HCT116 (cell line): ENCODE results near the gene MSANTD4. TPM values are rescaled to one million over a fixed set of nuclear protein-coding genes. Genes with fewer than 3 reads are reported as not detected.

Experiments
- ATAC-seq: fragments of 200-7000 bp; cut with Tn5 transposase; 2 replicates; pipeline ENCODE4 v1.9.1; 2020; ENCODE audit warnings: mild to moderate bottlenecking, moderate library complexity
- BruUV-seq: library from RNA; stranded (reverse); fragments of 400-500 nt; replicated peaks from 2 replicates; lab custom pipeline; 2021; lab: Mats Ljungman, UMichigan
- CTCF ChIA-PET: fragments of 300-600 bp; sonication (Branson Sonifier 250); formaldehyde crosslinking; loops from one replicate; lab custom pipeline; 2021; ENCODE audit warnings: antibody characterized with exemption; lab: Charles Lee
- POLR2A ChIA-PET: fragments of 300-600, 350-600 bp; sonication (Branson Sonifier 250); formaldehyde crosslinking; loops from one replicate; lab custom pipeline; 2021; ENCODE audit warnings: antibody characterized with exemption; lab: Charles Lee
- RAD21 ChIA-PET, 2 experiments: fragments of 300-600 bp; sonication (Branson Sonifier 250); formaldehyde crosslinking; loops; one replicate each; lab custom pipeline; 2023; ENCODE audit warnings: low total read pairs in 2 of 2; ENCODE audit not compliant: uncharacterized antibody in 2 of 2, unreplicated experiment in 2 of 2, low non-redundant PET in 1 of 2; lab: Charles Lee
- DNase-seq: peaks from one replicate; pipeline ENCODE4 v3.0.0-alpha.2; 2010; ENCODE audit warnings: low read depth, low spot score
- H2AFZ ChIP-seq: fragments of 200-600 bp; shearing (Covaris generic), sonication (generic); 2 replicates; pipeline ENCODE4 v1.6.1; 2017; ENCODE audit warnings: low read depth, mixed run types, mixed read lengths, antibody characterized with exemption, low read length; ENCODE audit not compliant: poor library complexity, severe bottlenecking
- H3K27ac ChIP-seq: 2 replicates; pipeline ENCODE4 v1.5.1; 2012; ENCODE audit warnings: low read depth, low read length
- H3K27me3 ChIP-seq: fragments of 200-600 bp; sonication (generic); 2 replicates; pipeline ENCODE4 v1.6.1; 2016; ENCODE audit warnings: mixed run types, low read length, mixed read lengths; ENCODE audit not compliant: insufficient read depth
- H3K36me3 ChIP-seq, 2 experiments: fragments of 200-500 bp in 1 of 2; fragments of 200-600 bp in 1 of 2; sonication (Bioruptor generic) in 1 of 2; sonication (generic) in 1 of 2; 2 replicates each; pipeline versions ENCODE4 v1.5.1 to v1.6.1; 2014 to 2016; ENCODE audit warnings: low read length in 2 of 2, inconsistent platforms in 1 of 2, mixed read lengths in 1 of 2, mixed run types in 1 of 2; ENCODE audit not compliant: insufficient read depth in 2 of 2, control insufficient read depth in 1 of 2
- H3K4me1 ChIP-seq, 2 experiments: fragments of 200-600 bp in 1 of 2; sonication (generic) in 1 of 2; 2 replicates each; pipeline versions ENCODE4 v1.5.1 to v1.6.1; 2012 to 2017; ENCODE audit warnings: low read length in 2 of 2, inconsistent platforms in 1 of 2, mild to moderate bottlenecking in 1 of 2, mixed read lengths in 1 of 2, mixed run types in 1 of 2, moderate library complexity in 1 of 2; ENCODE audit not compliant: insufficient read depth in 2 of 2, control insufficient read depth in 1 of 2
- H3K4me2 ChIP-seq: fragments of 200-600 bp; sonication (generic); 2 replicates; pipeline ENCODE4 v1.6.1; 2017; ENCODE audit warnings: mixed run types, low read length, mixed read lengths
- H3K4me3 ChIP-seq, 2 experiments: fragments of 200-600 bp in 1 of 2; sonication (generic) in 1 of 2; replicated peaks in 1 of 2; 2 replicates each; pipeline ENCODE4 v1.5.1; 2011 to 2016; ENCODE audit warnings: low read length in 2 of 2, control low read depth in 1 of 2, low read depth in 1 of 2, mild to moderate bottlenecking in 1 of 2, mixed read lengths in 1 of 2, mixed run types in 1 of 2
- H3K79me2 ChIP-seq: fragments of 200-600 bp; sonication (generic); 2 replicates; pipeline ENCODE4 v1.6.1; 2017; ENCODE audit warnings: mild to moderate bottlenecking, mixed run types, low read length, moderate library complexity, mixed read lengths; ENCODE audit not compliant: insufficient read depth
- H3K9ac ChIP-seq: fragments of 200-600 bp; sonication (generic); 2 replicates; pipeline ENCODE4 v1.6.1; 2016; ENCODE audit warnings: low read length, mixed read lengths
- H3K9me2 ChIP-seq: fragments of 200-600 bp; sonication (generic), shearing (Covaris generic); 2 replicates; pipeline ENCODE4 v1.6.1; 2017; ENCODE audit warnings: mixed run types, mild to moderate bottlenecking, moderate library complexity; ENCODE audit not compliant: insufficient read depth
- H3K9me3 ChIP-seq, 2 experiments: fragments of 200-500 bp in 1 of 2; fragments of 200-600 bp in 1 of 2; sonication (Bioruptor generic) in 1 of 2; sonication (generic) in 1 of 2; 2 replicates each; pipeline ENCODE4 v1.6.1; 2014 to 2017; ENCODE audit warnings: low read length in 2 of 2, mixed read lengths in 2 of 2, inconsistent platforms in 1 of 2, low read depth in 1 of 2, mild to moderate bottlenecking in 1 of 2, mixed run types in 1 of 2, moderate library complexity in 1 of 2; ENCODE audit not compliant: control insufficient read depth in 1 of 2, insufficient read depth in 1 of 2
- H4K20me1 ChIP-seq: fragments of 200-600 bp; sonication (generic), shearing (Covaris generic); 2 replicates; pipeline ENCODE4 v1.6.1; 2017; ENCODE audit warnings: mixed run types, mild to moderate bottlenecking, moderate library complexity; ENCODE audit not compliant: insufficient read depth
- CEBPB ChIP-seq: IDR thresholded peaks from 2 replicates; pipeline ENCODE4 v1.6.1; 2012; ENCODE audit warnings: low read depth
- ELF1 ChIP-seq: IDR thresholded peaks from 2 replicates; pipeline ENCODE4 v1.6.1; 2012; ENCODE audit warnings: low read depth, borderline replicate concordance
- EZH2 ChIP-seq: fragments of 200-600 bp; sonication (generic); IDR thresholded peaks from 2 replicates; pipeline ENCODE4 v1.6.1; 2017; ENCODE audit warnings: antibody characterized with exemption, mixed run types
- EZH2phosphoT487 ChIP-seq: fragments of 200-600 bp; IDR thresholded peaks from 2 replicates; pipeline ENCODE4 v1.6.1; 2018; ENCODE audit warnings: antibody characterized with exemption, borderline replicate concordance
- JUND ChIP-seq: IDR thresholded peaks from 2 replicates; pipeline ENCODE4 v1.6.1; 2012
- POLR2AphosphoS5 ChIP-seq: IDR thresholded peaks from 2 replicates; pipeline ENCODE4 v1.6.1; 2011; ENCODE audit warnings: mild to moderate bottlenecking, low read depth, low read length, moderate library complexity
- SIN3A ChIP-seq: IDR thresholded peaks from 2 replicates; pipeline ENCODE4 v1.6.1; 2012; ENCODE audit warnings: low read depth
- SRF ChIP-seq: IDR thresholded peaks from 2 replicates; pipeline ENCODE4 v1.6.1; 2012; ENCODE audit warnings: low read depth
- TCF7L2 ChIP-seq: IDR thresholded peaks from 2 replicates; pipeline ENCODE4 v1.7.0; 2011; ENCODE audit warnings: borderline replicate concordance, inconsistent platforms; ENCODE audit not compliant: insufficient read depth, insufficient read length; ENCODE audit errors: extremely low read depth
- ZNF274 ChIP-seq: fragments of 200-500 bp; sonication (Bioruptor generic); IDR thresholded peaks from 2 replicates; pipeline ENCODE4 v1.6.1; 2014; ENCODE audit warnings: mild to moderate bottlenecking, low read depth, low read length, inconsistent platforms
- intact Hi-C: fragments of 100-400 bp; cut with micrococcal nuclease; formaldehyde crosslinking; loops from 2 replicates; pipeline ENCODE4 v1.10.0; 2022
- total RNA-seq: library from RNA; stranded (reverse); gene quantifications from one replicate; pipeline ENCODE4 v1.2.1, GENCODE V29; 2021; ENCODE audit not compliant: unreplicated experiment
- TF ChIP-seq, protein P1 (sequence below): IDR thresholded peaks from 2 replicates; pipeline ENCODE4 v1.6.1; 2012
- TF ChIP-seq, protein P2 (sequence below): IDR thresholded peaks from 2 replicates; pipeline ENCODE4 v1.6.1; 2011; ENCODE audit warnings: mild to moderate bottlenecking, low read length, moderate library complexity; ENCODE audit not compliant: insufficient replicate concordance; ENCODE audit errors: extremely low read depth
- TF ChIP-seq, protein P3 (sequence below), 3 experiments: fragments of 200-600 bp in 1 of 3; sonication (generic) in 1 of 3; IDR thresholded peaks in 2 of 3; conservative IDR thresholded peaks in 1 of 3; 2 replicates each; pipeline ENCODE4 v1.5.1; 2012 to 2017; ENCODE audit warnings: low read depth in 2 of 3, low read length in 2 of 3, antibody characterized with exemption in 1 of 3, borderline replicate concordance in 1 of 3, control low read depth in 1 of 3, mild to moderate bottlenecking in 1 of 3, mixed read lengths in 1 of 3, mixed run types in 1 of 3, moderate library complexity in 1 of 3; ENCODE audit not compliant: insufficient read depth in 1 of 3

The MSANTD4 gene
- total RNA-seq, 1 experiment from 2014 or later, result 15.7 TPM

GRCh38 chr11:106022795-106023275 is 795 bp upstream of the MSANTD4 start:
- intact Hi-C loops, result loop anchor here (2.0 kb wide), 1 partner anchor 54 kb away; the partner anchor contains the start of genes AASDHPPT and KBTBD3
- no peaks in the 10 kb centered on the region for H3K36me3 ChIP-seq
- H3K9me3 ChIP-seq, result no peaks in the 10 kb centered on the region
- POLR2A ChIA-PET, result interaction anchor here (0.8 kb wide), 1 partner anchor 129 kb away, joined by 3 read pairs; no protein-coding TSS in a partner anchor
- CTCF ChIA-PET, result no interaction called here
- peak overlapping the region; percentile 73 for H3K4me2 ChIP-seq
- H2AFZ ChIP-seq, result peak overlapping the region; percentile 59
- H3K9me2 ChIP-seq, result no peaks in the 10 kb centered on the region
- H3K27me3 ChIP-seq, result no peaks in the 10 kb centered on the region
- TSS peak; percentile 98 for BruUV-seq
- H3K9ac ChIP-seq, result peak overlapping the region; percentile 43
- TF ChIP-seq SRF (no peak), JUND (no peak), TCF7L2 (no peak), CEBPB (no peak), EZH2phosphoT487 (no peak), EZH2 (no peak), POLR2AphosphoS5 (no peak), ZNF274 (no peak), SIN3A (no peak), ELF1 (no peak)
- TF ChIP-seq, protein P1, sequence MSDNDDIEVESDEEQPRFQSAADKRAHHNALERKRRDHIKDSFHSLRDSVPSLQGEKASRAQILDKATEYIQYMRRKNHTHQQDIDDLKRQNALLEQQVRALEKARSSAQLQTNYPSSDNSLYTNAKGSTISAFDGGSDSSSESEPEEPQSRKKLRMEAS, result no peak
- TF ChIP-seq, protein P2, sequence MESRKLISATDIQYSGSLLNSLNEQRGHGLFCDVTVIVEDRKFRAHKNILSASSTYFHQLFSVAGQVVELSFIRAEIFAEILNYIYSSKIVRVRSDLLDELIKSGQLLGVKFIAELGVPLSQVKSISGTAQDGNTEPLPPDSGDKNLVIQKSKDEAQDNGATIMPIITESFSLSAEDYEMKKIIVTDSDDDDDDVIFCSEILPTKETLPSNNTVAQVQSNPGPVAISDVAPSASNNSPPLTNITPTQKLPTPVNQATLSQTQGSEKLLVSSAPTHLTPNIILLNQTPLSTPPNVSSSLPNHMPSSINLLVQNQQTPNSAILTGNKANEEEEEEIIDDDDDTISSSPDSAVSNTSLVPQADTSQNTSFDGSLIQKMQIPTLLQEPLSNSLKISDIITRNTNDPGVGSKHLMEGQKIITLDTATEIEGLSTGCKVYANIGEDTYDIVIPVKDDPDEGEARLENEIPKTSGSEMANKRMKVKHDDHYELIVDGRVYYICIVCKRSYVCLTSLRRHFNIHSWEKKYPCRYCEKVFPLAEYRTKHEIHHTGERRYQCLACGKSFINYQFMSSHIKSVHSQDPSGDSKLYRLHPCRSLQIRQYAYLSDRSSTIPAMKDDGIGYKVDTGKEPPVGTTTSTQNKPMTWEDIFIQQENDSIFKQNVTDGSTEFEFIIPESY, result no peak
- TF ChIP-seq, protein P3, sequence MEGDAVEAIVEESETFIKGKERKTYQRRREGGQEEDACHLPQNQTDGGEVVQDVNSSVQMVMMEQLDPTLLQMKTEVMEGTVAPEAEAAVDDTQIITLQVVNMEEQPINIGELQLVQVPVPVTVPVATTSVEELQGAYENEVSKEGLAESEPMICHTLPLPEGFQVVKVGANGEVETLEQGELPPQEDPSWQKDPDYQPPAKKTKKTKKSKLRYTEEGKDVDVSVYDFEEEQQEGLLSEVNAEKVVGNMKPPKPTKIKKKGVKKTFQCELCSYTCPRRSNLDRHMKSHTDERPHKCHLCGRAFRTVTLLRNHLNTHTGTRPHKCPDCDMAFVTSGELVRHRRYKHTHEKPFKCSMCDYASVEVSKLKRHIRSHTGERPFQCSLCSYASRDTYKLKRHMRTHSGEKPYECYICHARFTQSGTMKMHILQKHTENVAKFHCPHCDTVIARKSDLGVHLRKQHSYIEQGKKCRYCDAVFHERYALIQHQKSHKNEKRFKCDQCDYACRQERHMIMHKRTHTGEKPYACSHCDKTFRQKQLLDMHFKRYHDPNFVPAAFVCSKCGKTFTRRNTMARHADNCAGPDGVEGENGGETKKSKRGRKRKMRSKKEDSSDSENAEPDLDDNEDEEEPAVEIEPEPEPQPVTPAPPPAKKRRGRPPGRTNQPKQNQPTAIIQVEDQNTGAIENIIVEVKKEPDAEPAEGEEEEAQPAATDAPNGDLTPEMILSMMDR (IDR thresholded peaks at IDR 0.05 in 2 of 3, conservative IDR thresholded peaks at IDR 0.05 in 1 of 3; ENCODE audit: borderline replicate concordance in 1 of 3, insufficient read depth in 1 of 3, low read depth in 2 of 3, low read length in 2 of 3), result no peak
- peak overlapping the region; percentile 61 for H3K27ac ChIP-seq
- peaks cover 41% of the 10 kb centered on the region for H3K79me2 ChIP-seq
- RAD21 ChIA-PET, result no interaction called here
- peak overlapping the region; percentile 85 to 86 for H3K4me3 ChIP-seq
- no peaks in the 10 kb centered on the region; the same call in 1 of the 2 replicates for H4K20me1 ChIP-seq
- H3K4me1 ChIP-seq, result peaks cover 14 to 19% of the 10 kb centered on the region in 2 experiments; a peak in 3 of 4 replicates
- ATAC-seq (no peak), DNase-seq (no peak)
